GM21367 (cell line): ENCODE results near the gene STX11.

Experiments used
- ATAC-seq: cut with Tn5 transposase; IDR thresholded peaks from one replicate; pipeline ENCODE4 v1.9.1; 2021; ENCODE audit not compliant: unreplicated experiment

Gene STX11

GRCh38 chr6:144213315-144213714, 63.0 kb downstream of the STX11 start:
- no peak for ATAC-seq

- ATAC-seq, result no peak
These were observed 63.7 kb downstream of the STX11 start for GRCh38 chr6:144214029-144214428.

DNA sequence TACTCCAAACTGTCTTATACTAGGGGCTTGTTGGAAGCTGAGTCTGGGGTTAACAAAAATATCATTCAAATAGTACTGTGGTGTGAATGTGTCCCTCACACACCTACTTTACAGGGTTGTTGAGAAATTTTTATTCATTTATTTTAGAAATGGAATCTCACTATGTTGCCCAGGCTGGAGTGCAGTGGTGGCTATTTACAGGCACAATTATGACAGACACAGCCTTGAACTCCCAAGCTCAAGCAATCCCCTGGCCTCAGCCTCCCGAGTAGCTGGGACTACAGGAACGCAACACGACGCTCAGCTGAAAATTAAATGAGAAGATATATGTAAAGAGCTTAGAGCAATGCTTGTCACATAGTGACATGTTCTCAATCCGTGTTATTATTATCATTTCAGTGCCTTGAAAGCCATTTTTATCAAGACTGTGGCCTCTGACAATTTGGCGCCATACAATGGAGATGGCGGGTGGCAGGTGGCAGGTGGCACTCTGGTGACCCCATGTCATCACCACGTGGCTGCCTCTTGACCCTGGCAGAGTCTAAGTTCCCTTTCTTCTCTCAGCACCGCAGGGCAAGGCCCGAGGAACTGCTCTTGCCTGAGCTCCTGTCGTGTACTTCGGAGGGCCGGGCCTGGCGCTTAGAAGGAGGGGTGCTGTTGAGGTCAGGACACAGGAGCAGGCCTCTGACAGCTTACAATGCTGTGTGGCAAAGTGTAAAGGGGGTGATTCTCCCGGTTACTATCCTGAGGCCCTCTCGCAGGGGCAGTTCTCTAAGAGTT, 64.5 kb downstream of the STX11 start:
- ATAC-seq, result no peak

GRCh38 chr6:144215402-144215931, 65.2 kb downstream of the STX11 start:
- no peak for ATAC-seq

DNA sequence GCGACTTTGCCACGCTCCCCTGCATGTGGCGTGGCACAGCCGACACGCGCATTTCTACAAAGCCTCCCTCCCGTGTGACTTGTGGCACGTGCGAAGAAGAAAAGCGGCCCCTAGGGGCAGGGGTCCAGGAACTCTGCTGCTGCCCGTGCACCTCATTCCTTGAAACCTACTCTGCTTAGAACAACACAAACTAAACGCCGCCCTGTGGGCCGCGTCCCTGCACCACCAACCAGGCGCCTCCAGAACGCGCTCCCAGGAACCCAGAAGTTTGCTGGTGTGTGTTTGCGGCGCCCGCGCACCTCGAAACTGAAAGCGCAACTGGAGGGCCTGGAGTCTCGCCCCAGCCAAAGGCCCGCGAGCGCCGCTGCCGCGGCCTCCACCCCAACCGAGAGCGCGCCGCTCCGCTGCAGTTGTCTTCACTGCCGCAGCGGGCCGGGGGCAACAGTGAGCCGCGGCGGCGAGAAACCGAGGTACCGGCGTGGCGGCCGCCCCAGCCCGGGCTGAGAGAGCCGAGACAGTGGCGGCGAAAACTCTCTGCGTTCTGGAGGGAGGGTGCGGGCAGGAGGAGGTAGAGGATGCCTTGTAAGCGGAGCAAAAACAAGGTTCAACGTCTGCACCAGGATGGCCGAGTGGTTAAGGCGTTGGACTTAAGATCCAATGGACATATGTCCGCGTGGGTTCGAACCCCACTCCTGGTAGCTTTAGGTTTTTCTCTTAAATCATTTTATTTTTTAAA, 65.8 kb downstream of the STX11 start:
- ATAC-seq, result peak; percentile 90

GRCh38 chr6:144216668-144217218, 66.4 kb downstream of the STX11 start:
- peak; percentile 22 for ATAC-seq

- ATAC-seq, result no peak
These were observed 66.9 kb downstream of the STX11 start for GRCh38 chr6:144217264-144217663.

GRCh38 chr6:144217797-144218196, 67.5 kb downstream of the STX11 start:
- ATAC-seq, result no peak

DNA sequence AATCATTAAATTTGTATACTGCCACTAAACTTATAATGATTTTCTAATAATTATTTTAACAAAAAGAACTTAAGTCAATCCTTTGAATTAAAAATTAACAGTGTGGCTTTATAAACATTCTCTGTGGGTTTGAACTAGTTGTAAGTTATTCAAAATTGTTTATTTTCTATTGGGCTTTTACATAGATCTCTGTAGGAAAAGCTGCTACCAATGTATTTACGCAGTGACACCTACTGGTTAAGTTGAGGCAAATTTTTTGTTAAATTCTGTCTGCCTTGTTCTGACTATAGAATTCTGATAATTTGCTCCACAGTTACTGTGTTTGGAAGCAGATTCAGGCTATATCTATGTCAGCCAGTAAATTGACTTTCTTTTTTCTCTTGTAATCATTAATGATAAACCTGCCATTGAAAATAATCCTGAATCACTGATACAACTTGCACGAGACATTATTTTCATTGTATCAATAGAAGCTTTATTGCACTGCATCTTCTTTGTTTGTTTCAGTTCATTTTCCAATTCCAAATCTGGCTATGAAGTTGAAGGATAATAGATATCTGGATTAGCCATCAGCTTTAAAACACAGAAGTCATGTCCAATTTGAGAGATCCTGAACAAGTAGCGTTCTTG, 68.9 kb downstream of the STX11 start:
- ATAC-seq, result no peak

- ATAC-seq, result no peak
These were observed 69.9 kb downstream of the STX11 start for GRCh38 chr6:144220031-144220790.

DNA sequence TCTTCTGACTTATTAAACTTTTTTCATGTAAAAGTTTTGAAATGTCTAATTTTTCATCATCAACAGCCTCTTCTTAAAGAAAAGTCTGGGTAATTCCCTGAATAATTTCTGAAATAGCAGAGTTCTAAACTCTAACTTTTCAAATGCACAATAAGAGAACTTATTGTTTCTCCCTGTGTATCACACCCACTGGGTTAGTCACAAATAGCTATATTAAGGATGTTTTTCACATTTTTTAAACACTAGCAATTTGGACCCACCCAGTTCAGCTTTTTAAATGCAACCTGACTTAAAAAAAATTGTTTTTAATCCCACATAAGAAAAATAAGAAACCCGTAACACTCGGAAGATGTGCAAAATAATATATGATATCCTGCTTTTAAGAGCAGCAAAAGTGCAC, 73.4 kb downstream of the STX11 start:
- no peak for ATAC-seq

GRCh38 chr6:144231721-144232120, 81.4 kb downstream of the STX11 start:
- no peak for ATAC-seq

DNA sequence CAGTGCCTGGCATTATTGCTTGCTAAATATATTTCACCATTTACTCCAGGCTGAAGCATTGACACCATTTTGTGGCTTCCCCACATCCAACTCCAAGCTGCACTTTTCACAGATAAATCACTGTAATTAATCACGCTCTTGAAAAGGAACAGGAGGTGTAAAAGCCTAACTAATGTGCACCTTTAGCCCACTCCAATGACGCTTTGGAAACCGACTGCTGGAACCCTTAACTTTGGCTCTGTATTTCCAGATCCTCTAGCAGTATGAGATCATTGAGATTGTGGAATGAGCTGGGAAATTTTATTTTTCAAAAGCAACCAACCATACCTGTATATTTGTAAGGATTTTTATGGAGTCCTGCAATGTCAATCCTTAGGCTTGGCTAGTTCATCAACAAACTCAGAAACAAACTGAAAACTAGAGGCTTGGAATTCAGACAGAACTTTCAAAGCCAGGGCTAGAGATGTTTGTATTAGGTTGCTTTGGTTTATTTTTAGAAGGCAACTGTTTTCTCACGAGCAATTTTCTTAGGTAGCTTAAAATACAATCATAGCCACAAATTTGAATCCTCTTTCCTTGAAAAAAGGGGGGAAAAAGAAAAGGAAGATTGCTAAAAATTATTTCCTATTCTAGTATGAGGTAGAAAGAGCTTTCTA, 82.0 kb downstream of the STX11 start:
- ATAC-seq, result no peak

- ATAC-seq, result no peak
These were observed 82.5 kb downstream of the STX11 start for GRCh38 chr6:144232832-144233230.

DNA sequence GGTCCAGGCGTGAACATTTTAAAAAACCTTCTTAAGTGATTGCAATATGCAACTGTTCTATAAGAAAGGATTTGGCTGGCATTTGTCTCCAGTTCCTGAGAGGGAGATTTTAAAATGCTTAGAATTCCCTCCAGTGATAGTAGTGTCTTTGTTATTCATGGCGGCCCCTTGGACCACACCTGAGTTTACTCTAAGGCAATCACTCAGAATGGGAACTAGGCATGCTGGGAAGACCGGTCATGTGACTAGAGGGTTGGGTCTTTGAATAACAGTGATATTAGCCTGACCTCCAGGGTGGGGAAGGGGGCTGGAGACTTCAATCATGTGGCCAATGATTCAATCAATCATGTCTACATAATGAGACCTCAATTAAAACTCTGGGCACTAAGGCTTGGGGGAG, 84.1 kb downstream of the STX11 start:
- no peak for ATAC-seq

DNA sequence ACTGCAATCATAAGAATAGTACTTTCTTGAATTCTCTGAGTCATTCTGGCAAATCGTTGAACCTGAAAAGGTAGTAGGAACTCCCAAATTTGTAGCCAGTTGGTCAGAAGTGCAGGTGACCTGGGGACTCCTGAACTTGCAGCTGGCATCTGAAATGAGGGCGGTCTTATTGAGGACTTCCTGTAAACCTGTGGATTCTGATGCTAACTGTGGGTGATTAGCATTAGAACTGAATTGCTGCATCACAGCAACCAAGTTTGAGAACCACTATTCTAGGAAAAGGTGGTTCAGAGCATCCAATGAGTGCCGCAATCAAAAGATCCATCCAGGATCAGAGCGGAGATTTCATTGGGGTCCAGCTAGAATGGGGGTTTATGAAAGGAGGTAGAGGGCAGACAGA, 84.6 kb downstream of the STX11 start:
- no peak for ATAC-seq
